Neutrophil (primary cell): ENCODE data around the gene HS1BP3.

ENCODE experiments used
- H3K27ac ChIP-seq: fragments of 200-600 bp; sonication (generic); 2 replicates; pipeline ENCODE4 v1.5.1; 2016; ENCODE audit warnings: mild to moderate bottlenecking, moderate library complexity
- H3K27me3 ChIP-seq: fragments of 200-600 bp; sonication (generic); 2 replicates; pipeline ENCODE4 v1.6.0; 2016; ENCODE audit warnings: mild to moderate bottlenecking
- H3K36me3 ChIP-seq: fragments of 200-600 bp; sonication (generic); 2 replicates; pipeline ENCODE4 v1.5.1; 2017
- H3K4me1 ChIP-seq, 2 experiments: fragments of 200-600 bp in 1 of 2; sonication (generic) in 1 of 2; 1 replicate in 1 of 2; 2 replicates in 1 of 2; pipeline versions ENCODE4 v1.5.1 to v1.6.1; 2013 to 2016; ENCODE audit warnings: low read depth in 1 of 2, low read length in 1 of 2, mild to moderate bottlenecking in 1 of 2, moderate library complexity in 1 of 2; ENCODE audit not compliant: control insufficient read depth in 1 of 2, insufficient read depth in 1 of 2
- H3K4me3 ChIP-seq, 2 experiments: fragments of 200-600 bp in 1 of 2; sonication (generic) in 1 of 2; 1 replicate in 1 of 2; 2 replicates in 1 of 2; pipeline ENCODE4 v1.5.1; 2013 to 2016; ENCODE audit warnings: low read depth in 1 of 2, low read length in 1 of 2, mild to moderate bottlenecking in 1 of 2, moderate library complexity in 1 of 2
- H3K9me3 ChIP-seq: fragments of 200-600 bp; sonication (generic); 2 replicates; pipeline ENCODE4 v1.5.1; 2016
- CTCF ChIP-seq: fragments of 200-600 bp; sonication (generic); IDR thresholded peaks from 2 replicates; pipeline ENCODE4 v1.5.1; 2016; ENCODE audit warnings: antibody characterized with exemption

Gene HS1BP3

GRCh38 chr2:20617081-20617575 is 33.8 kb downstream of the HS1BP3 start:
- peaks cover 65% of the 10 kb centered on the region for H3K36me3 ChIP-seq
- H3K27ac ChIP-seq = no peak overlapping the region
- no peak for TF ChIP-seq CTCF
- no peaks in the 10 kb centered on the region for H3K4me1 ChIP-seq
- no peaks in the 10 kb centered on the region for H3K9me3 ChIP-seq
- no peaks in the 10 kb centered on the region for H3K27me3 ChIP-seq
- no peak overlapping the region for H3K4me3 ChIP-seq

- no peak overlapping the region for H3K27ac ChIP-seq
- no peak for TF ChIP-seq CTCF
- no peaks in the 10 kb centered on the region for H3K9me3 ChIP-seq
- peaks cover 58% of the 10 kb centered on the region for H3K36me3 ChIP-seq
- no peaks in the 10 kb centered on the region for H3K27me3 ChIP-seq
- no peak overlapping the region for H3K4me3 ChIP-seq
- no peaks in the 10 kb centered on the region for H3K4me1 ChIP-seq
These were observed 34.5 kb downstream of the HS1BP3 start for GRCh38 chr2:20616341-20616871.

GRCh38 chr2:20615466-20616241 is 35.2 kb downstream of the HS1BP3 start:
- no peak overlapping the region for H3K4me3 ChIP-seq
- TF ChIP-seq CTCF = no peak
- peaks cover 51% of the 10 kb centered on the region for H3K36me3 ChIP-seq
- no peaks in the 10 kb centered on the region for H3K9me3 ChIP-seq
- H3K4me1 ChIP-seq = no peaks in the 10 kb centered on the region
- H3K27ac ChIP-seq = no peak overlapping the region
- H3K27me3 ChIP-seq = no peaks in the 10 kb centered on the region

- Histone ChIP-seq H3K9me3 (no peaks in the 10 kb centered on the region), H3K4me1 (no peaks in the 10 kb centered on the region), H3K27ac (no peak overlapping the region), H3K36me3 (peaks cover 45% of the 10 kb centered on the region), H3K27me3 (no peaks in the 10 kb centered on the region), H3K4me3 (no peak overlapping the region)
- TF ChIP-seq CTCF = no peak
These were observed 35.8 kb downstream of the HS1BP3 start for GRCh38 chr2:20615068-20615465.

GRCh38 chr2:20614201-20615067 is 36.5 kb downstream of the HS1BP3 start:
- Histone ChIP-seq H3K27me3 (no peaks in the 10 kb centered on the region), H3K36me3 (peaks cover 39% of the 10 kb centered on the region), H3K4me1 (no peaks in the 10 kb centered on the region)

More at GRCh38 chr2:20614201-20615067, 36.5 kb downstream of the HS1BP3 start:
- TF ChIP-seq CTCF = no peak
- Histone ChIP-seq H3K9me3 (no peaks in the 10 kb centered on the region), H3K4me3 (no peak overlapping the region), H3K27ac (no peak overlapping the region)
